Sciatic nerve (tissue), 2 donors: ENCODE measurements around the gene TTC27. TPM values are rescaled to one million over a fixed set of nuclear protein-coding genes. Genes with fewer than 3 reads are reported as not detected.
"Not testable (repeated sequence)": the region's sequence is repeated elsewhere in the genome, so short reads cannot be mapped to it uniquely, and the experiment has no call there.

Experiments used
- ATAC-seq: fragments of 200-7000 bp; cut with Tn5 transposase; one replicate; pipeline ENCODE4 v1.9.1; 2020; ENCODE audit warnings: mild to moderate bottlenecking, moderate library complexity
- DNase-seq: peaks from one replicate; pipeline ENCODE4 v3.0.0-alpha.2; 2020; ENCODE audit warnings: low spot score
- intact Hi-C: fragments of 100-400 bp; cut with DNase I; formaldehyde crosslinking; loops from one replicate; pipeline ENCODE4 v1.14.2; 2022
- total RNA-seq: library from RNA; stranded (reverse); fragmentation: NEBNext Ultra II Directional; extraction: Animal tissue kit (Norgen Biotek cat#: 25700); gene quantifications from one replicate; pipeline ENCODE4 v1.2.1, GENCODE V29; 2021
- donor health status: DM: no; HTN: no; CAD: no.
- donor health status: DM: no; HTN: no; CAD: no.

TTC27 gene
- total RNA-seq, 1 donor from 2014 or later, result 19.0 TPM

GRCh38 chr2:32745191-32745590 lies 117.3 kb downstream of the TTC27 start:
- DNase-seq (no peak), ATAC-seq (no peak)
- intact Hi-C loops, result no loop called here

GRCh38 chr2:32745675-32746074 lies 117.8 kb downstream of the TTC27 start:
- no peak for ATAC-seq
- no peak for DNase-seq
- intact Hi-C loops, result no loop called here

GRCh38 chr2:32746669-32747068 lies 118.8 kb downstream of the TTC27 start:
- no peak for DNase-seq
- intact Hi-C loops, result no loop called here
- no peak for ATAC-seq

GRCh38 chr2:32748158-32748557 lies 120.3 kb downstream of the TTC27 start:
- ATAC-seq (no peak), DNase-seq (no peak)
- intact Hi-C loops, result no loop called here

GRCh38 chr2:32750880-32751279 lies 123.0 kb downstream of the TTC27 start:
- DNase-seq (no peak), ATAC-seq (no peak)
- intact Hi-C loops, result no loop called here

- ATAC-seq, result peak; percentile 22
- intact Hi-C loops, result no loop called here
- no peak for DNase-seq
Measured at GRCh38 chr2:32752205-32752604, 124.4 kb downstream of the TTC27 start.

- intact Hi-C loops, result no loop called here
- ATAC-seq (no peak), DNase-seq (no peak)
Measured at GRCh38 chr2:32752952-32753351, 125.1 kb downstream of the TTC27 start.

- intact Hi-C loops, DNase-seq, ATAC-seq: not testable (repeated sequence)
Measured at GRCh38 chr2:32754676-32755075, 126.8 kb downstream of the TTC27 start.

- no peak for DNase-seq
- intact Hi-C loops, result no loop called here
- no peak for ATAC-seq
Measured at GRCh38 chr2:32755666-32756065, 127.8 kb downstream of the TTC27 start.

- ATAC-seq (no peak), DNase-seq (no peak)
- intact Hi-C loops, result no loop called here
Measured at GRCh38 chr2:32756074-32756727, 128.4 kb downstream of the TTC27 start.

GRCh38 chr2:32758232-32758631 lies 130.4 kb downstream of the TTC27 start:
- DNase-seq, result no peak
- no peak for ATAC-seq
- intact Hi-C loops, result no loop called here

GRCh38 chr2:32760628-32761027 lies 132.8 kb downstream of the TTC27 start:
- ATAC-seq (no peak), DNase-seq (no peak)
- intact Hi-C loops, result no loop called here

- DNase-seq (no peak), ATAC-seq (no peak)
- intact Hi-C loops, result no loop called here
Measured at GRCh38 chr2:32768387-32769174, 140.7 kb downstream of the TTC27 start.

- DNase-seq (no peak), ATAC-seq (no peak)
- intact Hi-C loops, result no loop called here
Measured at GRCh38 chr2:32770360-32770759, 142.5 kb downstream of the TTC27 start.

GRCh38 chr2:32772638-32773447 lies 145.0 kb downstream of the TTC27 start:
- intact Hi-C loops, result no loop called here
- ATAC-seq, result peak; percentile 76
- DNase-seq, result no peak

GRCh38 chr2:32773448-32773808 lies 145.6 kb downstream of the TTC27 start:
- ATAC-seq (no peak), DNase-seq (no peak)
- intact Hi-C loops, result no loop called here

- intact Hi-C loops, result no loop called here
- DNase-seq (no peak), ATAC-seq (no peak)
Measured at GRCh38 chr2:32775954-32776353, 148.1 kb downstream of the TTC27 start.

- no peak for DNase-seq
- no peak for ATAC-seq
- intact Hi-C loops, result no loop called here
Measured at GRCh38 chr2:32777714-32778113, 149.9 kb downstream of the TTC27 start.

- ATAC-seq (no peak), DNase-seq (no peak)
- intact Hi-C loops, result no loop called here
Measured at GRCh38 chr2:32780961-32781360, 153.1 kb downstream of the TTC27 start.

GRCh38 chr2:32783469-32783868 lies 155.6 kb downstream of the TTC27 start:
- intact Hi-C loops, result no loop called here
- ATAC-seq (no peak), DNase-seq (no peak)
